H9 (cell line): Measurements from ENCODE around the gene OCRL. TPM values are rescaled to one million over a fixed set of nuclear protein-coding genes. Genes with fewer than 3 reads are reported as not detected.

ENCODE experiments used
- DNase-seq: peaks from one replicate; pipeline ENCODE4 v3.0.0-alpha.2; 2017
- H2AFZ ChIP-seq: one replicate; pipeline ENCODE4 v1.6.1; 2013; ENCODE audit warnings: mild to moderate bottlenecking, low read length, control low read depth, moderate library complexity
- H2AK5ac ChIP-seq: 2 replicates; pipeline ENCODE4 v1.6.1; 2013; ENCODE audit warnings: low read length, control low read depth, mixed read lengths; ENCODE audit not compliant: insufficient read length
- H2BK120ac ChIP-seq: one replicate; pipeline ENCODE4 v1.6.1; 2013; ENCODE audit warnings: low read depth, mild to moderate bottlenecking, low read length, control low read depth, inconsistent platforms; ENCODE audit not compliant: poor library complexity, severe bottlenecking
- H2BK12ac ChIP-seq: 2 replicates; pipeline ENCODE4 v1.6.1; 2013; ENCODE audit warnings: low read length, control low read depth, mixed read lengths, low read depth; ENCODE audit not compliant: insufficient read length
- H2BK15ac ChIP-seq: 2 replicates; pipeline ENCODE4 v1.6.1; 2013; ENCODE audit warnings: low read depth, low read length, control low read depth
- H2BK20ac ChIP-seq: one replicate; pipeline ENCODE4 v1.6.1; 2013; ENCODE audit warnings: low read depth, mild to moderate bottlenecking, low read length, control low read depth, inconsistent platforms; ENCODE audit not compliant: poor library complexity, severe bottlenecking
- H2BK5ac ChIP-seq: 2 replicates; pipeline ENCODE4 v1.6.1; 2013; ENCODE audit warnings: low read length, control low read depth, mixed read lengths; ENCODE audit not compliant: insufficient read length
- H3K14ac ChIP-seq: 2 replicates; pipeline ENCODE4 v1.6.1; 2013; ENCODE audit warnings: low read length, control low read depth; ENCODE audit not compliant: insufficient read depth
- H3K18ac ChIP-seq: 2 replicates; pipeline ENCODE4 v1.6.1; 2013; ENCODE audit warnings: low read depth, mild to moderate bottlenecking, mixed read lengths, low read length, control low read depth; ENCODE audit not compliant: insufficient read length
- H3K23ac ChIP-seq: 2 replicates; pipeline ENCODE4 v1.6.1; 2013; ENCODE audit warnings: low read length, control low read depth, mixed read lengths, low read depth; ENCODE audit not compliant: insufficient read length
- H3K23me2 ChIP-seq: 2 replicates; pipeline ENCODE4 v1.6.1; 2013; ENCODE audit warnings: low read depth, mild to moderate bottlenecking, mixed read lengths, low read length, control low read depth; ENCODE audit not compliant: insufficient read length, poor library complexity, severe bottlenecking
- H3K27ac ChIP-seq: 2 replicates; pipeline ENCODE4 v1.5.1; 2013; ENCODE audit warnings: low read length, control low read depth, mixed read lengths, low read depth; ENCODE audit not compliant: insufficient read length
- H3K27me3 ChIP-seq: 2 replicates; pipeline ENCODE4 v1.6.1; 2013; ENCODE audit warnings: low read length, control low read depth, inconsistent platforms; ENCODE audit not compliant: insufficient read depth
- H3K4ac ChIP-seq: 2 replicates; pipeline ENCODE4 v1.6.1; 2013; ENCODE audit warnings: low read depth, mild to moderate bottlenecking, control low read depth, inconsistent platforms, low read length, moderate library complexity
- H3K4me1 ChIP-seq: 2 replicates; pipeline ENCODE4 v1.6.1; 2013; ENCODE audit warnings: low read length, control low read depth, inconsistent platforms; ENCODE audit not compliant: insufficient read depth
- H3K4me2 ChIP-seq: 2 replicates; pipeline ENCODE4 v1.6.1; 2013; ENCODE audit warnings: low read length, control low read depth, mixed read lengths; ENCODE audit not compliant: insufficient read length, insufficient read depth
- H3K56ac ChIP-seq: 2 replicates; pipeline ENCODE4 v1.6.1; 2013; ENCODE audit warnings: low read depth, mild to moderate bottlenecking, mixed read lengths, low read length, control low read depth; ENCODE audit not compliant: insufficient read length
- H3K79me1 ChIP-seq: 2 replicates; pipeline ENCODE4 v1.6.1; 2013; ENCODE audit warnings: low read depth, mild to moderate bottlenecking, moderate library complexity, low read length, control low read depth, inconsistent platforms; ENCODE audit not compliant: insufficient read depth, poor library complexity, severe bottlenecking
- H3K79me2 ChIP-seq: 2 replicates; pipeline ENCODE4 v1.6.1; 2013; ENCODE audit warnings: low read length, control low read depth, inconsistent platforms; ENCODE audit not compliant: insufficient read depth
- H3K9ac ChIP-seq: 2 replicates; pipeline ENCODE4 v1.6.1; 2013; ENCODE audit warnings: low read length, control low read depth, mixed read lengths; ENCODE audit not compliant: insufficient read length; ENCODE audit errors: extremely low read depth
- H3K9me3 ChIP-seq: one replicate; pipeline ENCODE4 v1.6.1; 2013; ENCODE audit warnings: low read depth, low read length, inconsistent platforms; ENCODE audit not compliant: control insufficient read depth
- H3T11ph ChIP-seq: one replicate; pipeline ENCODE4 v1.6.1; 2013; ENCODE audit warnings: mild to moderate bottlenecking, low read length, control low read depth, inconsistent platforms
- H4K20me1 ChIP-seq: one replicate; pipeline ENCODE4 v1.6.1; 2013; ENCODE audit not compliant: control insufficient read depth, insufficient read length, insufficient read depth
- H4K5ac ChIP-seq: 2 replicates; pipeline ENCODE4 v1.6.1; 2013; ENCODE audit warnings: low read depth, mild to moderate bottlenecking, mixed read lengths, low read length, control low read depth; ENCODE audit not compliant: insufficient read length
- H4K8ac ChIP-seq: replicated peaks from 2 replicates; pipeline ENCODE4 v1.6.1; 2013; ENCODE audit warnings: low read length, control low read depth, mixed read lengths, low read depth; ENCODE audit not compliant: insufficient read length
- H4K91ac ChIP-seq: 2 replicates; pipeline ENCODE4 v1.6.1; 2013; ENCODE audit warnings: low read depth, mild to moderate bottlenecking, moderate library complexity, mixed read lengths, low read length, control low read depth; ENCODE audit not compliant: insufficient read length
- H3K27ac Mint-ChIP-seq, 3 experiments: 2 replicates in 2 of 3; 3 replicates in 1 of 3; pipeline ENCODE4 v1.8.0; 2020 to 2021; ENCODE audit warnings: mixed read lengths in 3 of 3, mild to moderate bottlenecking in 1 of 3, moderate library complexity in 1 of 3
- H3K27me3 Mint-ChIP-seq: 2 replicates; pipeline ENCODE4 v1.8.0; 2021; ENCODE audit warnings: low read depth, mild to moderate bottlenecking, moderate library complexity, mixed read lengths
- H3K36me3 Mint-ChIP-seq, 3 experiments: 2 replicates in 2 of 3; 3 replicates in 1 of 3; pipeline ENCODE4 v1.8.0; 2020 to 2021; ENCODE audit warnings: low read depth in 3 of 3, mixed read lengths in 3 of 3; ENCODE audit not compliant: insufficient read depth in 1 of 3
- H3K4me1 Mint-ChIP-seq, 2 experiments: 2 replicates each; pipeline ENCODE4 v1.8.0; 2020; ENCODE audit warnings: mixed read lengths in 2 of 2
- H3K4me3 Mint-ChIP-seq, 2 experiments: 2 replicates in 1 of 2; 3 replicates in 1 of 2; pipeline ENCODE4 v1.8.0; 2020 to 2021; ENCODE audit warnings: mild to moderate bottlenecking in 2 of 2, mixed read lengths in 2 of 2, moderate library complexity in 1 of 2
- H3K9me3 Mint-ChIP-seq, 2 experiments: 2 replicates in 1 of 2; 3 replicates in 1 of 2; pipeline ENCODE4 v1.8.0; 2020; ENCODE audit warnings: mild to moderate bottlenecking in 2 of 2, mixed read lengths in 2 of 2, moderate library complexity in 1 of 2
- CTCF ChIP-seq: fragments of 200-600 bp; sonication (generic); conservative IDR thresholded peaks from 3 replicates; pipeline ENCODE4 v1.8.0; 2021; ENCODE audit warnings: antibody characterized with exemption, mild to moderate bottlenecking
- WGBS: extraction: QIAGEN DNeasy Blood & Tissue Kit; methylation state at CpG from one replicate; pipeline ENCODE4 v1.1.7; 2013; ENCODE audit warnings: missing lambda C conversion rate, low lambda C conversion rate, mixed read lengths; ENCODE audit not compliant: insufficient read length; ENCODE audit errors: extremely low coverage; 5-methylcytosine and 5-hydroxymethylcytosine counted together
- total RNA-seq: library from RNA; stranded (reverse); gene quantifications from 2 replicates; pipeline ENCODE4 v1.2.1, GENCODE V29; 2021

The OCRL gene
- total RNA-seq, 1 experiment from 2014 or later = 31.4 TPM

- H3K27me3 ChIP-seq = no peaks in the 10 kb centered on the region
- no peak overlapping the region for H2BK5ac ChIP-seq
- no peaks in the 10 kb centered on the region for H3K4me1 ChIP-seq
- no peaks in the 10 kb centered on the region for H4K20me1 ChIP-seq
- no peak overlapping the region for H2BK12ac ChIP-seq
- Mint-ChIP-seq H3K36me3 (peaks cover 40 to 77% (median 74%) of the 10 kb centered on the region in 3 experiments), H3K4me3 (no peak overlapping the region), H3K9me3 (no peaks in the 10 kb centered on the region; a peak in 1 of 5 replicates), H3K4me1 (peaks cover 10 to 12% of the 10 kb centered on the region in 2 experiments), H3K27ac (no peak overlapping the region), H3K27me3 (no peaks in the 10 kb centered on the region)
- no peaks in the 10 kb centered on the region for H3K23me2 ChIP-seq
- no peak overlapping the region for H3K4ac ChIP-seq
- H4K5ac ChIP-seq = no peak overlapping the region
- H3K18ac ChIP-seq = no peak overlapping the region
- H3K4me2 ChIP-seq = no peak overlapping the region
- no peaks in the 10 kb centered on the region for H3K79me1 ChIP-seq
- no peak overlapping the region for H2AK5ac ChIP-seq
- no peak overlapping the region for H4K8ac ChIP-seq
- H3K9me3 ChIP-seq = no peaks in the 10 kb centered on the region
- TF ChIP-seq CTCF = no peak
- H2AFZ ChIP-seq = no peak overlapping the region
- H3T11ph ChIP-seq = no peak overlapping the region
- no peak overlapping the region for H2BK120ac ChIP-seq
- no peak overlapping the region for H3K9ac ChIP-seq
- H4K91ac ChIP-seq = no peak overlapping the region
- H3K56ac ChIP-seq = no peak overlapping the region
- no CpG with 5 or more reads among the region's 3 CpGs for WGBS
- H2BK15ac ChIP-seq = no peak overlapping the region
- DNase-seq = peak; percentile 39
- no peak overlapping the region for H2BK20ac ChIP-seq
- H3K14ac ChIP-seq = no peak overlapping the region
- H3K23ac ChIP-seq = no peak overlapping the region
- no peak overlapping the region for H3K27ac ChIP-seq
- H3K79me2 ChIP-seq = no peaks in the 10 kb centered on the region
Observed at GRCh38 chrX:129565046-129565650, 25.1 kb downstream of the OCRL start.
